ENCODE data around the gene SIDT2. TPM values are rescaled to one million over a fixed set of nuclear protein-coding genes. Genes with fewer than 3 reads are reported as not detected.

SIDT2 gene
- total and polyA plus RNA-seq, 2 of the 4 experiments (the other 2 are of a cell fraction): 7.3 to 30.3 TPM

DNA sequence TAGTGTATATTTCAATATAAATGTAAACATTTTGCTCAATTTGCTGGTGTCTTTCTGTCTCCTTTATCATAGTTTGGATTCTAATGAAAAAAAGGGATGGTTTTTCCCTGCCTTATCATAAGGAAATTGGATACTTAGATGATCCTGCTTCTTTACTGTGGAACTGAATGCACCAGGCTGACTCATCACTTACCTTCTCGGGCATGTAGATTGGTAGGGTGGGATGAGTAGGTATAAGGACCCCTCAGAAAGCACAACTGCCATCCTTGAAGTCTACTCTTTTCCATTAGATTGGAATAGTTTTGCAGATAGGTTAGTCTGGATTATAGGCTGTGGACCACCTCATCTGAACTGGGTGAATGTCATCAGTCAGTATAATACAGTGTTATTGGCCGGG lies 7.5 kb upstream of the SIDT2 start:
- Histone ChIP-seq H3K56ac (ENCODE audit: extremely low read depth, insufficient read depth, low read length) (no peak overlapping the region), H3K4me2 (ENCODE audit: low read depth, low read length) (no peak overlapping the region), H3K4me3 (ENCODE audit: insufficient read depth, low read depth, low read length) (no peak overlapping the region), H3K79me1 (ENCODE audit: low read depth in 1 of 2, low read length in 2 of 2) (peaks cover 6 to 50% of the 10 kb centered on the region in 2 experiments), H3K27me3 (ENCODE audit: control insufficient read depth, insufficient read depth, low read length) (no peaks in the 10 kb centered on the region), H2AK5ac (ENCODE audit: low read depth, low read length) (no peak overlapping the region; the same call in 1 of the 2 replicates), H4K5ac (ENCODE audit: low read depth, low read length) (no peak overlapping the region), H4K8ac (ENCODE audit: low read depth in 2 of 2, low read length in 2 of 2) (no peak overlapping the region), H3K4ac (ENCODE audit: low read depth, low read length) (no peak overlapping the region), H4K91ac (ENCODE audit: insufficient read depth, low read depth, low read length) (no peak overlapping the region), H3K9ac (ENCODE audit: low read depth, low read length) (no peak overlapping the region), H2BK5ac (ENCODE audit: low read depth, low read length, poor library complexity, severe bottlenecking) (peak overlapping the region; percentile 26), H2BK20ac (ENCODE audit: low read depth, low read length) (no peak overlapping the region), H3K9me3 (ENCODE audit: control insufficient read depth, insufficient read depth, low read length) (no peaks in the 10 kb centered on the region), H4K20me1 (ENCODE audit: insufficient read depth, low read length) (peaks cover 10% of the 10 kb centered on the region), H2AK9ac (replicated peaks; ENCODE audit: low read depth, low read length, poor library complexity) (no peak overlapping the region), H2AFZ (replicated peaks; ENCODE audit: low read length, poor library complexity) (no peak overlapping the region), H3K36me3 (ENCODE audit: control insufficient read depth, insufficient read depth, low read length) (peaks cover 10% of the 10 kb centered on the region), H3K27ac (ENCODE audit: insufficient read depth, low read length) (peak overlapping the region; percentile 14; the same call in 1 of the 2 replicates), H2BK120ac (ENCODE audit: low read depth, low read length) (no peak overlapping the region), H3K23ac (ENCODE audit: low read depth, low read length) (no peak overlapping the region), H3K14ac (replicated peaks; ENCODE audit: low read depth, low read length) (no peak overlapping the region), H3K4me1 (ENCODE audit: control insufficient read depth, insufficient read depth, low read length) (peaks cover 14% of the 10 kb centered on the region), H3K18ac (ENCODE audit: low read depth, low read length) (no peak overlapping the region), H2BK15ac (ENCODE audit: low read depth, low read length) (no peak overlapping the region), H3K9me1 (ENCODE audit: insufficient read depth, low read length) (peaks cover 10% of the 10 kb centered on the region)
- in situ Hi-C loops (cut with MboI; ENCODE audit: low sequenced_read_pairs): no loop called here
- dilution Hi-C loops (cut with HindIII; ENCODE audit: low sequenced_read_pairs, unreplicated experiment): no loop called here
- WGBS, 2 experiments (ENCODE audit: extremely low coverage in 2 of 2, insufficient read length in 1 of 2): 100% methylated on average over 1 of the region's 2 CpGs; no CpG with 5 or more reads in 1 of the 2 experiments
- POLR2A ChIA-PET (ENCODE audit: unreplicated experiment): no interaction called here
- no TSS peak for BruUV-seq (replicated peaks)
- ATAC-seq (ENCODE audit: low read depth): no peak; the same call in 1 of the 2 replicates
- intact Hi-C loops (cut with micrococcal nuclease): no loop called here
- 0 out of 2 replicates have a peak, but pooled peaks have one; percentile 15 for TF ChIP-seq MAFK (IDR thresholded peaks at IDR 0.05; ENCODE audit: low read depth, low read length)
- no peak for TF ChIP-seq POLR2A (IDR thresholded peaks at IDR 0.05; ENCODE audit: low read depth, low read length)
- TF ChIP-seq RAD21 (IDR thresholded peaks at IDR 0.05; ENCODE audit: low read length): no peak
- CTCF ChIA-PET: interaction anchor here (1.4 kb wide), 1 partner anchor 10 kb away, joined by 6 read pairs; no protein-coding TSS in a partner anchor
- DNase-seq: peak; percentile 47
